ENCODE data around the gene CDH2.

Gene CDH2

GRCh38 chr18:28189400-28190239, 12.7 kb upstream of the CDH2 start:
- H3K79me1 ChIP-seq (ENCODE audit: low read length), result no peaks in the 10 kb centered on the region
- H2AFZ ChIP-seq (ENCODE audit: insufficient read depth, low read length, poor library complexity), result no peak overlapping the region
- no peak overlapping the region for H2BK5ac ChIP-seq (ENCODE audit: low read depth, low read length, poor library complexity)
- H3K79me2 ChIP-seq (ENCODE audit: control insufficient read depth, insufficient read depth, low read length, poor library complexity), result no peaks in the 10 kb centered on the region
- no peaks in the 10 kb centered on the region for H3K4me1 ChIP-seq (ENCODE audit: control insufficient read depth in 1 of 2, insufficient read depth in 2 of 2, low read length in 2 of 2)
- peak; percentile 52 to 85 for DNase-seq
- H3K23ac ChIP-seq (ENCODE audit: low read length), result no peak overlapping the region
- H3K18ac ChIP-seq (ENCODE audit: low read length), result no peak overlapping the region
- H3K4ac ChIP-seq (ENCODE audit: low read depth, low read length), result no peak overlapping the region
- H3K4me3 ChIP-seq (ENCODE audit: low read depth, low read length), result no peak overlapping the region
- H3K36me3 ChIP-seq (ENCODE audit: control insufficient read depth in 1 of 2, insufficient read depth in 2 of 2, low read length in 2 of 2), result no peaks in the 10 kb centered on the region
- H2AK5ac ChIP-seq (ENCODE audit: low read length), result no peak overlapping the region
- H4K12ac ChIP-seq (ENCODE audit: low read depth, low read length), result no peak overlapping the region
- H4K8ac ChIP-seq (ENCODE audit: low read depth, low read length), result no peak overlapping the region
- H3K4me2 ChIP-seq (ENCODE audit: low read length), result no peak overlapping the region
- H3K9me3 ChIP-seq (ENCODE audit: insufficient read depth, low read depth, low read length), result no peaks in the 10 kb centered on the region
- no peaks in the 10 kb centered on the region for H3K27me3 ChIP-seq (ENCODE audit: insufficient read depth, low read length)
- WGBS (ENCODE audit: extremely low coverage, insufficient coverage, insufficient read length), result no CpG with 5 or more reads among the region's 5 CpGs
- no peak overlapping the region for H2BK12ac ChIP-seq (ENCODE audit: low read length)
- no peak overlapping the region for H4K91ac ChIP-seq (ENCODE audit: low read depth, low read length)
- no peak overlapping the region for H3K27ac ChIP-seq (ENCODE audit: low read depth, low read length)
- no peak overlapping the region for H3K9ac ChIP-seq (ENCODE audit: low read length)
- no peak overlapping the region for H2BK120ac ChIP-seq (ENCODE audit: insufficient read depth, low read length, poor library complexity)
- H3K14ac ChIP-seq (ENCODE audit: low read length), result no peak overlapping the region

- no peak overlapping the region for H4K12ac ChIP-seq (ENCODE audit: low read depth, low read length)
- H3K23ac ChIP-seq (ENCODE audit: low read length), result no peak overlapping the region
- no peak overlapping the region for H3K14ac ChIP-seq (ENCODE audit: low read length)
- H4K91ac ChIP-seq (ENCODE audit: low read depth, low read length), result no peak overlapping the region
- no peak overlapping the region for H2BK12ac ChIP-seq (ENCODE audit: low read length)
- H2BK120ac ChIP-seq (ENCODE audit: insufficient read depth, low read length, poor library complexity), result no peak overlapping the region
- no peak overlapping the region for H3K4ac ChIP-seq (ENCODE audit: low read depth, low read length)
- H4K8ac ChIP-seq (ENCODE audit: low read depth, low read length), result no peak overlapping the region
- H3K79me2 ChIP-seq (ENCODE audit: control insufficient read depth, insufficient read depth, low read length, poor library complexity), result no peaks in the 10 kb centered on the region
- no peak overlapping the region for H2AK5ac ChIP-seq (ENCODE audit: low read length)
- H3K27me3 ChIP-seq (ENCODE audit: insufficient read depth, low read length), result no peaks in the 10 kb centered on the region
- no peak overlapping the region for H3K4me3 ChIP-seq (ENCODE audit: low read depth, low read length)
- no CpG with 5 or more reads among the region's 3 CpGs for WGBS (ENCODE audit: extremely low coverage, insufficient coverage, insufficient read length)
- no peak overlapping the region for H3K18ac ChIP-seq (ENCODE audit: low read length)
- H3K4me2 ChIP-seq (ENCODE audit: low read length), result no peak overlapping the region
- no peaks in the 10 kb centered on the region for H3K4me1 ChIP-seq (ENCODE audit: control insufficient read depth in 1 of 2, insufficient read depth in 2 of 2, low read length in 2 of 2)
- H3K9ac ChIP-seq (ENCODE audit: low read length), result no peak overlapping the region
- H3K36me3 ChIP-seq (ENCODE audit: control insufficient read depth in 1 of 2, insufficient read depth in 2 of 2, low read length in 2 of 2), result no peaks in the 10 kb centered on the region
- H2AFZ ChIP-seq (ENCODE audit: insufficient read depth, low read length, poor library complexity), result no peak overlapping the region
- no peak overlapping the region for H3K27ac ChIP-seq (ENCODE audit: low read depth, low read length)
- H3K79me1 ChIP-seq (ENCODE audit: low read length), result no peaks in the 10 kb centered on the region
- H2BK5ac ChIP-seq (ENCODE audit: low read depth, low read length, poor library complexity), result no peak overlapping the region
- H3K9me3 ChIP-seq (ENCODE audit: insufficient read depth, low read depth, low read length), result no peaks in the 10 kb centered on the region
- no peak for DNase-seq
Measured at GRCh38 chr18:28185121-28185520, 8.2 kb upstream of the CDH2 start.

- Histone ChIP-seq H3K4me3 (ENCODE audit: low read depth, low read length) (no peak overlapping the region), H3K4me2 (ENCODE audit: low read length) (no peak overlapping the region), H4K91ac (ENCODE audit: low read depth, low read length) (no peak overlapping the region), H3K9ac (ENCODE audit: low read length) (no peak overlapping the region), H3K9me3 (ENCODE audit: insufficient read depth, low read depth, low read length) (no peaks in the 10 kb centered on the region), H4K8ac (ENCODE audit: low read depth, low read length) (no peak overlapping the region), H3K18ac (ENCODE audit: low read length) (no peak overlapping the region), H4K12ac (ENCODE audit: low read depth, low read length) (no peak overlapping the region), H3K36me3 (ENCODE audit: control insufficient read depth in 1 of 2, insufficient read depth in 2 of 2, low read length in 2 of 2) (no peaks in the 10 kb centered on the region), H3K27me3 (ENCODE audit: insufficient read depth, low read length) (no peaks in the 10 kb centered on the region), H3K23ac (ENCODE audit: low read length) (no peak overlapping the region), H2BK120ac (ENCODE audit: insufficient read depth, low read length, poor library complexity) (no peak overlapping the region), H3K14ac (ENCODE audit: low read length) (no peak overlapping the region), H3K4me1 (ENCODE audit: control insufficient read depth in 1 of 2, insufficient read depth in 2 of 2, low read length in 2 of 2) (no peaks in the 10 kb centered on the region), H2AK5ac (ENCODE audit: low read length) (no peak overlapping the region), H2BK5ac (ENCODE audit: low read depth, low read length, poor library complexity) (no peak overlapping the region), H3K4ac (ENCODE audit: low read depth, low read length) (no peak overlapping the region), H2AFZ (ENCODE audit: insufficient read depth, low read length, poor library complexity) (no peak overlapping the region), H2BK12ac (ENCODE audit: low read length) (no peak overlapping the region), H3K79me2 (ENCODE audit: control insufficient read depth, insufficient read depth, low read length, poor library complexity) (no peaks in the 10 kb centered on the region), H3K79me1 (ENCODE audit: low read length) (no peaks in the 10 kb centered on the region), H3K27ac (ENCODE audit: low read depth, low read length) (no peak overlapping the region)
- no CpG with 5 or more reads among the region's 4 CpGs for WGBS (ENCODE audit: extremely low coverage, insufficient coverage, insufficient read length)
- DNase-seq, result peak; percentile 10 to 64
Measured at GRCh38 chr18:28183418-28184078, 6.6 kb upstream of the CDH2 start.

- no CpG with 5 or more reads among the region's 2 CpGs for WGBS (ENCODE audit: extremely low coverage, insufficient coverage, insufficient read length)
- Histone ChIP-seq H2AK5ac (ENCODE audit: low read length) (no peak overlapping the region), H2BK5ac (ENCODE audit: low read depth, low read length, poor library complexity) (no peak overlapping the region), H3K14ac (ENCODE audit: low read length) (no peak overlapping the region), H3K27me3 (ENCODE audit: insufficient read depth, low read length) (peaks cover 8% of the 10 kb centered on the region), H3K36me3 (ENCODE audit: control insufficient read depth in 1 of 2, insufficient read depth in 2 of 2, low read length in 2 of 2) (no peaks in the 10 kb centered on the region), H3K23ac (ENCODE audit: low read length) (no peak overlapping the region), H3K4me3 (ENCODE audit: low read depth, low read length) (no peak overlapping the region), H3K4me2 (ENCODE audit: low read length) (no peak overlapping the region), H3K18ac (ENCODE audit: low read length) (no peak overlapping the region), H4K8ac (ENCODE audit: low read depth, low read length) (no peak overlapping the region), H3K9me3 (ENCODE audit: insufficient read depth, low read depth, low read length) (no peaks in the 10 kb centered on the region), H3K79me1 (ENCODE audit: low read length) (no peaks in the 10 kb centered on the region), H2BK12ac (ENCODE audit: low read length) (no peak overlapping the region), H3K4ac (ENCODE audit: low read depth, low read length) (no peak overlapping the region), H3K27ac (ENCODE audit: low read depth, low read length) (no peak overlapping the region), H2AFZ (ENCODE audit: insufficient read depth, low read length, poor library complexity) (no peak overlapping the region), H3K79me2 (ENCODE audit: control insufficient read depth, insufficient read depth, low read length, poor library complexity) (no peaks in the 10 kb centered on the region), H2BK120ac (ENCODE audit: insufficient read depth, low read length, poor library complexity) (no peak overlapping the region), H3K4me1 (ENCODE audit: control insufficient read depth in 1 of 2, insufficient read depth in 2 of 2, low read length in 2 of 2) (peaks cover 0 to 9% of the 10 kb centered on the region in 2 experiments), H4K91ac (ENCODE audit: low read depth, low read length) (no peak overlapping the region), H3K9ac (ENCODE audit: low read length) (no peak overlapping the region), H4K12ac (ENCODE audit: low read depth, low read length) (no peak overlapping the region)
- DNase-seq, result no peak
Measured at GRCh38 chr18:28181616-28182015, 4.7 kb upstream of the CDH2 start.

Measured in trophoblast cell (in vitro differentiated cells and primary cell).